GM19328 (cell line): ENCODE measurements around the gene GNGT2.
"Not testable (repeated sequence)": the region's sequence is repeated elsewhere in the genome, so short reads cannot be mapped to it uniquely, and the experiment has no call there.

Source experiments
- ATAC-seq: cut with Tn5 transposase; IDR thresholded peaks from one replicate; pipeline ENCODE4 v1.9.1; 2021; ENCODE audit warnings: mild to moderate bottlenecking, moderate library complexity; ENCODE audit not compliant: unreplicated experiment

Gene GNGT2

GRCh38 chr17:49180998-49181635 lies 29.3 kb downstream of the GNGT2 start:
- ATAC-seq, result no peak

DNA sequence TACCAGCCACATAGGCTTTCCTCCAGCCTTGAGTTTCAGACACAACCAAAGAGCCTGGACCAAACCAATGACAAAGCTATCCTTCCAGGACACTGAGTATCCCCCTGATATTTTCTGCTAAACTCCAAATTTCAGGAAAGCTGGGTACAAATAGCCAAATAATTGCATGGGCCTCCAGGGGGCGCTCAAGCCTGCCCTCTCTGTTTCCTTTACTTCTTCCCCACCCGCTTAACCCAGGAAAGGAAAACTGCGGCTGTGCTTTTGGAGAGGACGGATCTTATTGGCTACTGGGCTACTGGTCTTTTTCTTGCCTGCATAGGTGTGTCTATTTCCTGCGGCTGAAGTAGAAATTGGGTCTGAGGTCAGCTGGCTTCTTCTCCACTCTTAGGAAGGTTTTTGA lies 30.1 kb downstream of the GNGT2 start:
- ATAC-seq, result no peak

- ATAC-seq, result not testable (repeated sequence)
Measured at GRCh38 chr17:49175978-49176377, 34.4 kb downstream of the GNGT2 start.

- ATAC-seq, result not testable (repeated sequence)
Measured at GRCh38 chr17:49170711-49171110, 39.7 kb downstream of the GNGT2 start.

GRCh38 chr17:49170216-49170615 lies 40.2 kb downstream of the GNGT2 start:
- no peak for ATAC-seq

DNA sequence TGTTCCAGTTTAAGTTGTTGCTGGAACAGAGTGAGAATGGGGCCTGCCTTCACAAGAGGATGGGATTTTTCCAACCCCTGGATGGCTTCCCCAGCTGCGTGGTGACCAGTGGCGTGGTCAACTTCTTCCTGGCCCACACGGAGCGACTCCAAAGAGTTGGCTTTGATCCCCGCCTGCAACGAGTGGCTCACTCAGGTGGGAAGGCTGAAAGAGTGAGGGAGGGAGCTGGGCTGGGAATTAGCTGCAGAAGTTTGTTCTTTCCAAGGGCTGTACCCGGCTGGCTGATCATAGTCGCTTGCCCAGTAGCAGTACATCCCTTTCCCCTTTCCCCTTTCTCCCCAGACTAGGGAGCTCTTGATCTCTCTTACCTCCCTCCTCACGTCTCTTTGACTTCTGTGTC lies 41.7 kb downstream of the GNGT2 start:
- no peak for ATAC-seq

DNA sequence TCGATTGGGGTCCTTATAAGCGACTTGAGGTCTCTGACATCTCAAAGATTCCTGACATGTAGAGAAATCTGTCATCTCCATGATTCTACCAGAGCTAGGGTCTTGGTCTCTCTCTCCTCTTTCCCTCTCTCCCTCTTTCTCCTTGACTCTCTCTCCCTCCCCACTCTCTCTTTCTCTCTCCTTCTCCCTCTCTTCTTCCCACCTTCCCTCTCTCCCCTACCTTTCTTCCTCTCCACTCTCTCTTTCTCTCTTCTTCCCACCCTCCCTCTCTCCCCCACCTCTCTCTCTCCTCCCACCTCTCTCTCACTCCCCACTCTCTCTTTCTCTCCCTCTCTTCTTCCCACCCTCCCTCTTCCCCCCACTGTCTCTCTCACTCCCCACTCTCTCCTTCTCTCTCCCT lies 45.2 kb downstream of the GNGT2 start:
- ATAC-seq, result no peak

- no peak for ATAC-seq
Measured at GRCh38 chr17:49162866-49163265, 47.5 kb downstream of the GNGT2 start.

GRCh38 chr17:49157784-49158183 lies 52.6 kb downstream of the GNGT2 start:
- no peak for ATAC-seq

GRCh38 chr17:49156256-49156655 lies 54.1 kb downstream of the GNGT2 start:
- no peak for ATAC-seq
